GM18507 (cell line): Measurements from ENCODE around the gene WDR3.
A peak's percentile ranks its signal among the peaks of the same experiment; 100 is the strongest.

Experiments used
- DNase-seq: peaks from one replicate; pipeline ENCODE4 v3.0.0; 2011; ENCODE audit warnings: low read depth; ENCODE audit not compliant: insufficient read length; ENCODE audit errors: extremely low spot score
- FAIRE-seq: peaks from 2 replicates; lab custom pipeline; 2011; peaks lifted over from hg19 to GRCh38; lab: Jason Lieb, UNC

Gene WDR3

DNA sequence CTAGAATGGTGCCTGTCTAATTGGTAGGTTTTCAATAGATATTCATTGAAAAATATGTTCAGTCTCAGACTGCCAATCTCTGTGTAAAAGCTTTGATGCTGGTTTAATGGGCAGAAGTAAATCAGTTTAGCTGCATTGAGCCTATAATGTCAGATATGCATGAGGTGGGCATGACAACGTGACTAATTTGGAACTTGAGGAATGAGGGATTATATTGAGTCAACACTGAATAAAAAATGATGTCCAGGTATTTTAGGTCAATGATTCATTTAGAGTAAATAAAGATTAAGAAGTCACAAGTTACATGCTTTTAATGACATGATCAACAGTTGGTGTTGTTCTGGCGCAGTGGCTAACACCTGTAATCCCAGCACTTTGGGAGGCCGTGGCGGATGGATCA is 3.0 kb downstream of the WDR3 start:
- DNase-seq (no peak), FAIRE-seq (no peak)

GRCh38 chr1:117933769-117934168 is 4.2 kb downstream of the WDR3 start:
- FAIRE-seq (no peak), DNase-seq (no peak)

DNA sequence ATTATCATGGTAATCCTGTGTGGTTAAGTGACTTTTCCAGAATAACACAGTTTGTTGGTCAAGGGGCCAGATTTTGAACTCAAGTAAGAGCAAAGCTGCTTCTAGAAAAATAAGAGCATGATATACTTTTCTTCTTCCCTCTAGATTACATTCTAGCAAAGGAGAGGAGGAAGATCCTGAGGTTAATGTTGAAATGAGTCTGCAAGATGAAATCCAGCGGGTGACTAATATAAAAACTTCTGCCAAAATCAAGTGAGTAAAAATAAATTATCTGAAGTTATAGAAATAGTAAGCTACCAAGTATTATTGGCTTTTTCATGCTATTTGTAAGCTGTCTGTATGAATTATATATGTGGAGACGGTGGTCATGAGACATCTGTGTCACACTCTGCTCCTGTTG is 12.8 kb downstream of the WDR3 start:
- FAIRE-seq, result no peak

GRCh38 chr1:117952386-117952785 is 22.8 kb downstream of the WDR3 start:
- FAIRE-seq (no peak), DNase-seq (no peak)

More for the DNA sequence above, 12.8 kb downstream of the WDR3 start:
- no peak for DNase-seq

DNA sequence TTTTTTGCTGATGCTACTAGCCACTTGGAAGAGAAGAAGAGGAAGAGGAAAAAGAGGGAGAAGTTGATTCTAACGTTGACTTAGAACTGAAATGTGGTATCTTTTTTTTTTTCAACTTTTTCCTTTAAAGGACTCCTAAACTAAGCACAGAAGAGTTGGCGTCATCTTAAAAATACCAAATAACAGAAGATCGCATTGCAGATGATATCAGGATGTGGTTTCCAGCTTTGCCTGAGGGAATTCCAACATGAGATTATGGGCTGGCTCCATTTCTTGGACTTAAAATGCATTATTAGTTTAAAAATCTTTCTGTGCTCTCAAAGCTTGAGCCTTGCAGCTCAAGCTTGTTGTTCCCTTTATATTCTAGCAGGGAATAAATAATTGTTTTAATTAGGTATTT is 29.8 kb downstream of the WDR3 start:
- FAIRE-seq, result no peak
- DNase-seq, result no peak

GRCh38 chr1:117964290-117965038 is 34.9 kb downstream of the WDR3 start:
- FAIRE-seq (no peak), DNase-seq (no peak)

- no peak for DNase-seq
- FAIRE-seq, result no peak
These were observed 37.9 kb downstream of the WDR3 start for GRCh38 chr1:117967477-117967876.

- no peak for FAIRE-seq
These were observed 38.3 kb downstream of the WDR3 start for GRCh38 chr1:117967881-117968280.

DNA sequence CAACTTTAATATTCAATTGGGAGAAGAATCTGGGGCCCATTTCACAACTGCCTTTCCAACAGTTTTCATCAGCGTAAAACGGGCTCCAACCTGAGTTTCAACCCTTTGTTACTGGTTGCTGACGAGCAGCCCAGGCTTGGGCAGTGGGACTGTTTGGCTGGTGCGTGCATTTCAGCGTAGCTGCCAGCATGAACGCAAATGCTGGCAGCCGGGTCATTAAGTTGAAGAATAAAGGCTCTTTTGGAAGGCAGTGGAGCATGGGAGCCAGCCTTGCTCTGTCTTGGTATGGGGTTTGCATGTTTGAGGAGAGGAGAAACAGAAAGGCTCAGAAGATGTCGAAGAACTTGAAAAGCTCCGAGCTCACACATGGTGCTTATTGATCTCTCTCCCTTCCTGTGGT is 40.7 kb downstream of the WDR3 start:
- no peak for DNase-seq
- FAIRE-seq, result no peak

More at GRCh38 chr1:117967881-117968280, 38.3 kb downstream of the WDR3 start:
- no peak for DNase-seq

DNA sequence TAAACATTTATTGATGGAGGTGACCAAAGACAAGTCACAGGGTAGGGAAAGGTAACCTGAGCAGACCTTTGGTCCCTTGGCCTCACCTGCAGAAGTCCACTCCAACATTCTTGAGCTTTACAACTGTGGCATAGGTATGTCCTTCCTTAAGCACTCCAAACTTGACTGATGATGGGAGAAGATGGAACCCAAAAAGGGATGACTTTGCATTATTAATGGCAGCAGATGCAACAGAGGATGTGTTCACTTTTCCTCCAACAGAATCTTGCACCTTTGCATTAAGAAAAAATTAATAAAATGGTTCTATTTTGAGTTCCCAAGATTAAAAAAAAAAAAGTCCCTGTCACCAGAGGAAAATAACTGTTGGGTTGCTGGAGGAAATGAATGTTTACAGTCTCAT is 42.2 kb downstream of the WDR3 start:
- DNase-seq (no peak), FAIRE-seq (no peak)

GRCh38 chr1:117976381-117976780 is 46.8 kb downstream of the WDR3 start:
- DNase-seq (no peak), FAIRE-seq (no peak)

DNA sequence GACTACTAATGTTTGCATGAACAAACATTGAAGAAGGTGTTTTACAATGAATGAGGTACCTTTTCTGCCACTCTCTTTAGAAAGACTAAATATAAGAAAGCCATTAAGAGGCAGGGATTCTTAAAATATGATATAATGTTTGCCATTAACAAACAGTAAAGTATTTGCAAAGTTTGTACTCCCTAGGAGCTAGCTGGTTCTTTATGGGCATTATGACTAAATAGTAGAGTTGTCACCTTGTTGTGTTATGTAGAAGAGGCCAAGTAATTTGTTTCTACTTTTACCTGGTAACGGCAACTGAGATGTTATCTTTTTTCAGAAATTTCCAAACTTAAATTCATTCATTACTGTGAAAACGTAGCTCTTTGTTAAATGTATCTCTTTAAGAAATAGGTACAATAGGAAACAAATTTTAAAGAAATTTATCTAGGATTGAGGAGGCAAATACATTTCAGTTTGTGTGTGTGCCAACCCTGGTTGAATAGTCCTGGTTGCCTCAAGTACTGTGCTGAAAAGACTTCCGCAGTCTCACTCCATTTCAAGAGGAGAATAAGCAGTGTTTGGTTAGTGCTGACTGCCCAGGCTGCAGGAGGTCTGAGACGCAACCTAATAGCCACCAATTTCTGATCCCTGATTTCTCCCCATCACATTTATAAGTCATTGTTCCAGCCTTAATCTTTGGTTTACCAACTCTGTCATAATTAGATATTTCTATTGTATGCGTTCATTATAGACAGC is 52.1 kb downstream of the WDR3 start:
- no peak for FAIRE-seq
- no peak for DNase-seq

- no peak for FAIRE-seq
- DNase-seq, result no peak
These were observed 55.7 kb downstream of the WDR3 start for GRCh38 chr1:117985239-117985638.

GRCh38 chr1:117985973-117986372 is 56.4 kb downstream of the WDR3 start:
- FAIRE-seq (peak; percentile 54), DNase-seq (no peak)

DNA sequence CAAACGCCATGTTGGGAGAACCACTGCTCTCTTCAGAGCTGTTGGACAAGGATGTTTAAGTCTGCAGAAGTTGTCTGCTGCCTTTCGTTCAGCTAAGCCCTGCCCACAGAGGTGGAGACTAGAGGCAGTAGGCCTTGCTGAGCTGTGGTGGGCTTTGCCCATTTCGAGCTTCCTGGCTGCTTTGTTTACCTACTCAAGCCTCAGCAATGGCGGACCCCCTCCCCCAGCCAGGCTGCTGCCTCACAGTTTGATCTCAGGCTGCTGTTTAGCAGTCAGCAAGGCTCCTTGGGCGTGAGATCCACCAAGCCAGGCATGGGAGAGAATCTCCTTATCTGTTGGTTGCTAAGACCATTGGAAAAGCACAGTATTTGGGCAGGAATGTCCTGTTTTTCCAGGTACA is 74.8 kb downstream of the WDR3 start:
- DNase-seq (no peak), FAIRE-seq (no peak)

DNA sequence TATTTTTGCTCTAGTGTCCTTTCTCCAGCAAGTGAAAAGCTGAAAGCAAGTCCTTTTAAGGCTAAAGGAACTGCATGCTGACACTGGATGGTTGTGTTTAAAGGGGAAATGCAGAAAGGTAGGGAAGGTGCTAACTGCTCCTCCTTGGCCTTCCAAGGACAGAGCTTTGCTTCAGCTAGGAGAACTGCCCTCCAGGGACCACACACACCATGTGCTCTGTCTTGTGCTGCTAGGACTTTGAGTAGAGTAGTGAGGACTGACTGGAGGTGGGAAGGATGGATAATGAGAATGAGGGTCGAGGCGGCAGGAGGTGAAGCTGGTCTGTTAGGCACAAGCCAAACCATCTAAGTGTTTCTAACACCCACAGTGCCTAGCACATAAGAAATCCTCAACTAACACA is 77.9 kb downstream of the WDR3 start:
- DNase-seq (no peak), FAIRE-seq (no peak)

GRCh38 chr1:118008011-118008410 is 78.5 kb downstream of the WDR3 start:
- DNase-seq (no peak), FAIRE-seq (no peak)

DNA sequence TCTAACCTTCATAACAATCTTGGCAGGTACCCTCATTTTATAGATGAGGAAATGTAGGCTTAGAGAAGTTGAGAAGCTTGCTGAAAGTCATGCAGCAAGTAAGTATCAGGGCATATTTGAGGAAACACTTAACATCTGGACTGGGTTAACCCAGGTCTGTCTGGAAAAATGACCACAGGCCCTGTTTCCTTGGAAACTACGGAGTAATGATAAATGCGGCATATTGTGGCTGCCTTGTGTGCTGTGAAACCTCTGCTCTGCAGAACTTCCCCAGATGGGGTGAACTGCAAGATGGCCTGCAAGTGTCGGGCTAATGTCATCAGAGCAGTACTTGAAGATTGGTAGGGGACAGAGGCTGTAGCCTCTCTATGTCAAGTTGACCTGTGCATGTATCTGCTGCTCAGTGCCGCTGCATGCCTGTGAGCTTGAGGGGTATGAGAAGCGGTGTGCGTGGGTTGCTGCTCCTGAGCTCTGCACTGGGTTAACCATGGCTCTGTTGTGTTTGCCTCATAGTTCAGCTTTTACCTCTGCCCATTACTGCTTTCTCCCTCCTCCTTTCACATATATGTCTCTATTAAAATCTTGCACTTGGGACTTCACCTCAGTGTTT is 83.1 kb downstream of the WDR3 start:
- DNase-seq (no peak), FAIRE-seq (no peak)

- DNase-seq (no peak), FAIRE-seq (no peak)
These were observed 83.8 kb downstream of the WDR3 start for GRCh38 chr1:118013336-118013735.

GRCh38 chr1:118013938-118014337 is 84.4 kb downstream of the WDR3 start:
- DNase-seq, result no peak
- FAIRE-seq, result no peak
